PFSK-1 (cell line): Measurements from ENCODE around the gene ENTPD2.

Source experiments
- FOXP2 ChIP-seq: optimal IDR thresholded peaks from 2 replicates; pipeline ENCODE3; 2011; ENCODE audit warnings: borderline replicate concordance, control low read depth, inconsistent platforms; ENCODE audit not compliant: insufficient read depth; ENCODE audit errors: extremely low read length, extremely low read depth
- POLR2AphosphoS5 ChIP-seq: IDR thresholded peaks from 2 replicates; pipeline ENCODE4 v1.6.1; 2012; ENCODE audit warnings: low read depth, mild to moderate bottlenecking, control low read depth, low read length, moderate library complexity
- SIN3A ChIP-seq: IDR thresholded peaks from 2 replicates; pipeline ENCODE4 v1.6.1; 2012; ENCODE audit warnings: mild to moderate bottlenecking, low read length, moderate library complexity, borderline replicate concordance; ENCODE audit not compliant: insufficient read depth
- TAF1 ChIP-seq: IDR thresholded peaks from 2 replicates; pipeline ENCODE4 v1.6.1; 2012; ENCODE audit warnings: low read length, control low read depth, borderline replicate concordance; ENCODE audit not compliant: insufficient read depth
- TF ChIP-seq, protein P1 (sequence below), 2 experiments: IDR thresholded peaks; 2 replicates each; pipeline versions ENCODE4 v1.6.1 to v1.8.0; 2011 to 2012; ENCODE audit warnings: low read depth in 2 of 2, low read length in 2 of 2, control low read depth in 1 of 2, inconsistent platforms in 1 of 2, mild to moderate bottlenecking in 1 of 2, moderate library complexity in 1 of 2; ENCODE audit not compliant: insufficient read depth in 1 of 2

Gene ENTPD2

DNA sequence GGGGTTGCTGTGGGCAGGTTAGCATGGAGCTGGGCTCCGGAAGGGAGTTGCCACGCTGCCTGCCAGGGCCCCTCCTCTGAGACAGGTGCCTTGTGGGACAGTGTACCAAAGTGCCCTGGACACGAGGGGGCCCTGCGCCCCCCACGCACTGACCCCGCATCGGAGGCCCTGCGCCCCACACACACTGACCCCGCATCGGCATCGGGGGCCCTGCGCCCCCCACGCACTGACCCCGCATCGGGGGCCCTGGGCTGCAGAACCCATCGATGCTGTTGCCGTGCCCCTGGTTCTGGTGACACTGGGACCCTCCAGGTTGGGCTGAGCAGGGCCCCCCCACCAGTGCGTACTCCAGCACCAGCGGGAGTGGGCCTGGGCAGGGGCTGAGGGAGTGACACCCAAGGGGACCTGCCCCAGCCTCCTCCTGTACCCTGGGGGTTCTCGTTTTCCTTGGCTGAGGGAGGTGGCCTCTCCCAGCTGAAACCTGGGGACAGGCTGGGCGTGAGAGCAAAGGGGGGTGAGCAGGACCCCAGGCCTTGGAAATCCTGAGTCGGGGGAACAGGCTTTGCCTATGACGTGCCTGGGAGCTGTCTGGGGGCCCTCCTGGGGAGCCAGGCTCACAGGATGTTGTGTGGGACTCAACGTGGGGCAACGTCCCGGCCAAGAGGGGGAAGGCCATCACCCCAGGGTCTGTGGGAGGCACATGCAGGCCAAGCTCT is 9.6 kb upstream of the ENTPD2 start:
- TF ChIP-seq, protein P1, sequence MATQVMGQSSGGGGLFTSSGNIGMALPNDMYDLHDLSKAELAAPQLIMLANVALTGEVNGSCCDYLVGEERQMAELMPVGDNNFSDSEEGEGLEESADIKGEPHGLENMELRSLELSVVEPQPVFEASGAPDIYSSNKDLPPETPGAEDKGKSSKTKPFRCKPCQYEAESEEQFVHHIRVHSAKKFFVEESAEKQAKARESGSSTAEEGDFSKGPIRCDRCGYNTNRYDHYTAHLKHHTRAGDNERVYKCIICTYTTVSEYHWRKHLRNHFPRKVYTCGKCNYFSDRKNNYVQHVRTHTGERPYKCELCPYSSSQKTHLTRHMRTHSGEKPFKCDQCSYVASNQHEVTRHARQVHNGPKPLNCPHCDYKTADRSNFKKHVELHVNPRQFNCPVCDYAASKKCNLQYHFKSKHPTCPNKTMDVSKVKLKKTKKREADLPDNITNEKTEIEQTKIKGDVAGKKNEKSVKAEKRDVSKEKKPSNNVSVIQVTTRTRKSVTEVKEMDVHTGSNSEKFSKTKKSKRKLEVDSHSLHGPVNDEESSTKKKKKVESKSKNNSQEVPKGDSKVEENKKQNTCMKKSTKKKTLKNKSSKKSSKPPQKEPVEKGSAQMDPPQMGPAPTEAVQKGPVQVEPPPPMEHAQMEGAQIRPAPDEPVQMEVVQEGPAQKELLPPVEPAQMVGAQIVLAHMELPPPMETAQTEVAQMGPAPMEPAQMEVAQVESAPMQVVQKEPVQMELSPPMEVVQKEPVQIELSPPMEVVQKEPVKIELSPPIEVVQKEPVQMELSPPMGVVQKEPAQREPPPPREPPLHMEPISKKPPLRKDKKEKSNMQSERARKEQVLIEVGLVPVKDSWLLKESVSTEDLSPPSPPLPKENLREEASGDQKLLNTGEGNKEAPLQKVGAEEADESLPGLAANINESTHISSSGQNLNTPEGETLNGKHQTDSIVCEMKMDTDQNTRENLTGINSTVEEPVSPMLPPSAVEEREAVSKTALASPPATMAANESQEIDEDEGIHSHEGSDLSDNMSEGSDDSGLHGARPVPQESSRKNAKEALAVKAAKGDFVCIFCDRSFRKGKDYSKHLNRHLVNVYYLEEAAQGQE (IDR thresholded peaks at IDR 0.05; ENCODE audit: insufficient read depth in 1 of 2, low read depth in 2 of 2, low read length in 2 of 2) = no peak
- TF ChIP-seq FOXP2 (no peak), TAF1 (no peak), POLR2AphosphoS5 (no peak), SIN3A (no peak)

DNA sequence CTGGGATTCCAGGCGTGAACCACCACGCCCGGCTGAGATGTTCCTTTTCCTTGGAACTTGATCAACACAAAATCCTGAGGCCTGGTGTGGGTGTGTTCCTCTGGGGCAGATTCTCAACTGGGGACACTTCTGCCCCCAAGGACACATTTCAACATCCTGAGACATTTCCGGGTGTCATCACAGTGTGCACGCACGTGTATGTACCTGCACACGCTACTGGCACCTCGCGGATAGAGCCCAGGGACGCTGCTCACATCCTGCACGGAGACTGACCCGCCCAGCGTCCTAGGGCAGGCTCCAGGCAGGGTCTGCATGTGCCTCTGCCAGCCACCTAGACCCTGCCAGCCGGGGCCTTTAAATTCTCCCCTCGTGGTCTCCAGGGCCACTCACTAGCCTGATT is 8.5 kb upstream of the ENTPD2 start:
- TF ChIP-seq, protein P1 (IDR thresholded peaks at IDR 0.05; ENCODE audit: insufficient read depth in 1 of 2, low read depth in 2 of 2, low read length in 2 of 2) = no peak
- TF ChIP-seq POLR2AphosphoS5 (no peak), TAF1 (no peak), SIN3A (no peak), FOXP2 (no peak)

DNA sequence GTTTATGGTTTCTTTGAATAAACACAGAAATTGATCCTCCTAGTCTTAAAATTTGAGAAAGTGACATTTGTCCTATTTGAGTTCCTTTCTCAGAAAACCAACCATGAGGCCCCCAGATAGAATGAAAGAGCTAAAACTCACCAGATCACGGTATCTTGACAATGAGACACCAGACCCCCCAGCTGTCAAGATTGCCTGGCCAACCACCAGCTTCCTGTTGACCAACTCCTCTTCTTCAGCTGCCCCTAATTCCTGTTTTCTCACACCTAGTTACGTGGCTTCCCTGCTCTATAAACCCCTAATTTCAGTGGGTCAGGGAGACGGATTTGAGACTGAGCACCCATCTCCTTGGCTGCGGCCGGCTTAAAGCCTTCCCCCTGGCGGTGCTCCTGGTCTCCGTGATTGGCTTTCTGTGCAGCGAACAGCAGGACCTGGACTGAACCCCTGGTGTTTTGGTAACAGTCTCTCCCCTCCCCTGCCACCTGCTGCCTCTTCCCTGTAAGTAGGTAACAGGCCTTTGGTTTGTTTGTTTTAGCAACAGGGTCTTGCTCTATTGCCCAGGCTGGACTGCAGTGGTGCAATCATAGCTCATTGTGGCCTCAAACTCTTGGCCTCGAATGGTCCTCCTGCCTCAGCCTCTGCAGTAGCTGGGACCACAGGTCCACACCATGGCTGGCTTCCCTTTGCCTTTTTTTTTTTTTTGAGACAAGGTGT is 4.8 kb upstream of the ENTPD2 start:
- TF ChIP-seq POLR2AphosphoS5 (no peak), SIN3A (no peak), FOXP2 (no peak), TAF1 (no peak)
- TF ChIP-seq, protein P1 (IDR thresholded peaks at IDR 0.05; ENCODE audit: insufficient read depth in 1 of 2, low read depth in 2 of 2, low read length in 2 of 2) = no peak

DNA sequence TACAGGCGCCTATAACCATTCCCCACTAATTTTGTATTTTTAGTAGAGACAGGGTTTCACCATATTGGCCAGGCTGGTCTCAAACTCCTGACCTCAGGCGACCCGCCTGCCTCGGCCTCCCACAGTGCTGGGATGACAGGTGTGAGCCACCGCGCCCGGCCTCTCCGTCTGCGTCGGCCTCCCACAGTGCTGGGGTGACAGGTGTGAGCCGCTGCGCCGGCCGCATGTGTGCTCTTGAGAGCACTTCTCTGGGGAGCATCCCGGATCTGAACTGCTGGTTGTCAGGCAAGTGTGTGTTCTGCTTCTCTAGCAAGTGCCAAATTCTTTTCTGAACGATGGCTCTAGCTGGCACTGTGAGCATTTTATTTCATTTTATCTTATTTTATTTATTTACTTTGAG is 3.7 kb upstream of the ENTPD2 start:
- TF ChIP-seq SIN3A = no peak
- no peak for TF ChIP-seq FOXP2
- no peak for TF ChIP-seq TAF1
- TF ChIP-seq POLR2AphosphoS5 = no peak
- TF ChIP-seq, protein P1 (IDR thresholded peaks at IDR 0.05; ENCODE audit: insufficient read depth in 1 of 2, low read depth in 2 of 2, low read length in 2 of 2) = no peak
